Karpas-422 (cell line): ENCODE measurements around the gene GK. TPM values are rescaled to one million over a fixed set of nuclear protein-coding genes. Genes with fewer than 3 reads are reported as not detected.
A peak's percentile ranks its signal among the peaks of the same experiment; 100 is the strongest.
"Not testable (repeated sequence)": the region's sequence is repeated elsewhere in the genome, so short reads cannot be mapped to it uniquely, and the experiment has no call there.

Experiments
- DNase-seq: peaks from one replicate; pipeline ENCODE4 v3.0.0-alpha.2; 2015
- H2AFZ ChIP-seq: fragments of 200-600 bp; sonication (generic); 2 replicates; pipeline ENCODE4 v1.6.1; 2014; ENCODE audit warnings: antibody characterized with exemption, low read length, mixed read lengths
- H3K27ac ChIP-seq: fragments of 200-600 bp; sonication (generic); 2 replicates; pipeline ENCODE4 v1.5.1; 2014; ENCODE audit warnings: mild to moderate bottlenecking, low read length, moderate library complexity
- H3K27me3 ChIP-seq: fragments of 200-600 bp; sonication (generic); 2 replicates; pipeline ENCODE4 v1.6.1; 2014; ENCODE audit warnings: low read length, mixed read lengths
- H3K36me3 ChIP-seq: fragments of 200-600 bp; sonication (generic); 2 replicates; pipeline ENCODE4 v1.6.1; 2014; ENCODE audit warnings: low read length, mixed read lengths; ENCODE audit not compliant: insufficient read depth
- H3K4me1 ChIP-seq: fragments of 200-600 bp; sonication (generic); 2 replicates; pipeline ENCODE4 v1.6.1; 2014; ENCODE audit warnings: mild to moderate bottlenecking, low read length, mixed read lengths
- H3K4me2 ChIP-seq: fragments of 200-600 bp; sonication (generic); 2 replicates; pipeline ENCODE4 v1.6.1; 2014; ENCODE audit warnings: low read length, low read depth, mild to moderate bottlenecking; ENCODE audit not compliant: poor library complexity, severe bottlenecking
- H3K4me3 ChIP-seq: fragments of 200-600 bp; sonication (generic); 2 replicates; pipeline ENCODE4 v1.5.1; 2014; ENCODE audit warnings: mild to moderate bottlenecking, antibody characterized with exemption, low read length, mixed read lengths
- H3K79me2 ChIP-seq: fragments of 200-600 bp; sonication (generic); 2 replicates; pipeline ENCODE4 v1.6.1; 2014; ENCODE audit warnings: mild to moderate bottlenecking, low read length, mixed read lengths
- H3K9ac ChIP-seq: fragments of 200-600 bp; sonication (generic); 2 replicates; pipeline ENCODE4 v1.6.0; 2014; ENCODE audit warnings: low read length
- H3K9me2 ChIP-seq: fragments of 200-600 bp; sonication (generic), shearing (Covaris generic); replicated peaks from 2 replicates; pipeline ENCODE4 v1.6.0; 2014; ENCODE audit warnings: mild to moderate bottlenecking, low read length, moderate library complexity; ENCODE audit not compliant: insufficient read depth
- H3K9me3 ChIP-seq: fragments of 300-700, 200-600 bp; sonication (generic); 2 replicates; pipeline ENCODE4 v1.6.1; 2014; ENCODE audit warnings: low read length, mixed read lengths
- H4K20me1 ChIP-seq: fragments of 200-600 bp; sonication (generic); 2 replicates; pipeline ENCODE4 v1.6.1; 2014; ENCODE audit warnings: mild to moderate bottlenecking, antibody characterized with exemption, low read length, low read depth; ENCODE audit not compliant: insufficient read depth
- total RNA-seq: library from RNA; depleted of rRNA; stranded (reverse); fragments of >200 nt; shearing (Covaris generic); gene quantifications from 2 replicates; pipeline ENCODE4 v1.2.3, GENCODE V29; 2014; ENCODE audit warnings: low replicate concordance

GK gene
- total RNA-seq, 1 experiment from 2014 or later, result 16.8 TPM

DNA sequence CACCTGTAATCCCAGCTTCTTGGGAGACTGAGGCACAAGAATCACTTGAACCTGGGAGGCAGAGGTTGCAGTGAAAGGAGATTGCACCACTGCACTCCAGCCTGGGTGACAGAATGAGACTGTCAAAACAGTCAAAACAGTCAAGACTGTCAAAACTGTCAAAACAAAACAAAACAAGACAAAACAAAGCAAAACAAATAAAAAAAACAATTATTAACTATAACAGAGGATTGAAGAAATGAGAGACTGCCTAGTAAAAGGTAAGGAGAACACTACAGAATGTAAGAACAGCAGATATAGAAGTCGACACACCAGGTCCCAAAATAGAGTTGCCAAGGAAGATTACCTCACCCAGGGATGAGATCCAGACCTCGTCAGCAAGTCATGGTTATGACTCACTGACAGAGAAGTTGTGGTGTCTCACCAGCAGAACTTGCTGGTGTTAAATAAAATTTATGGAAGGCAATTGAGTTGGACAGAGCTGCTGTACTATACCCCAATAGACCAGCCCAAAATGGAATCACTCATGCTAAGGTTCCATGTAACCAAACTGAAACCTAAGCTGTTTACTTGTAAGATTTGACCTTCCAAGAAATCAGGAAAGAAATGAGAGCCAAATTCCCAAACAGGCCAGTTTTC, 32.1 kb upstream of the GK start:
- no peak for DNase-seq
- Histone ChIP-seq H4K20me1 (no peaks in the 10 kb centered on the region), H3K27me3 (no peaks in the 10 kb centered on the region), H3K4me3 (no peak overlapping the region), H3K9me2 (no peaks in the 10 kb centered on the region), H3K27ac (no peak overlapping the region), H2AFZ (no peak overlapping the region), H3K9me3 (peaks cover 7% of the 10 kb centered on the region; the same call in 1 of the 2 replicates), H3K4me2 (no peak overlapping the region), H3K79me2 (no peaks in the 10 kb centered on the region), H3K9ac (no peak overlapping the region), H3K4me1 (no peaks in the 10 kb centered on the region), H3K36me3 (no peaks in the 10 kb centered on the region)

DNA sequence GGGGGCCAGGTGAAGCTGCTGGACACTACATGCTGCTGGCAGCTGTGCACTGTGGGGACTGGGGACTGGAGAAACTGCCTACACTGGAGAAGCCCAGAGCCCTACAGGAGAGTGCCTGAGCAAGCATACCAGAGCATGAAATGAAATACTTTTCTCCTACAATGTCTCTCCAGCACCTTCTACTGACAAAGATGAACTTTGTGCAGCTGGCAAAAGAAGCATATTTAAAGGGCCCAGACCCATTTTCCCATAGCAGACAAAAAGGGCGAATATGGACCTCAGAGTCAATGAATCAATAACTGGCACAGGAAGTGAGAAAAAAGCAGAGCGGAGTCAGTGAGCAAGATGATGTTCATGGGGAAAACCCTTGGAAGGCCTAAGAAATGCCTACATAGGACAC, 30.9 kb upstream of the GK start:
- Histone ChIP-seq H3K79me2 (no peaks in the 10 kb centered on the region), H3K9me3 (peaks cover 4% of the 10 kb centered on the region; the same call in 1 of the 2 replicates), H4K20me1 (no peaks in the 10 kb centered on the region), H3K9ac (no peak overlapping the region), H3K4me3 (no peak overlapping the region), H3K9me2 (no peaks in the 10 kb centered on the region), H3K4me1 (no peaks in the 10 kb centered on the region), H3K4me2 (no peak overlapping the region), H3K27ac (no peak overlapping the region), H2AFZ (no peak overlapping the region), H3K27me3 (no peaks in the 10 kb centered on the region), H3K36me3 (no peaks in the 10 kb centered on the region)
- DNase-seq, result no peak

DNA sequence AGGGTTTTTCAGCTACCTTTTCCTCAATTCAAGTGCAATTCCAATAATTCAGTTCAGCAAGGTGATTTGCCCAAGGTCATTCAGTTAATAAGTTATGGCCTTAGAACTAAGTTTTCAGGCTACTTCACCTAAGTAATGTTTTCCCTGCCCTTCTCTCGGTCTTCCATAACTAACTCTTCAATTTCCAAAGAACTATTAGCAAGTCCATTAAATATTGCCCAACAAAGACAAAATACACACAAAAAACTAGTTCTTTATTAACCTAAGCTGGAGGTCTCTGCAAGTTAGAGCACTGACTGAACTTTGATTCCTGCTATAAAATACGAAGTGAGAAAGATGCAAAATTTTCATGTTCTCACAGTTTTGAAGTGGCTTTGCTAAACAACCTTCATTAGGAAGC, 26.8 kb upstream of the GK start:
- no peaks in the 10 kb centered on the region for H3K79me2 ChIP-seq
- no peak for DNase-seq
- H3K9me3 ChIP-seq, result peaks cover 4% of the 10 kb centered on the region; the same call in 1 of the 2 replicates
- no peaks in the 10 kb centered on the region for H3K27me3 ChIP-seq
- no peaks in the 10 kb centered on the region for H3K9me2 ChIP-seq
- no peak overlapping the region for H3K9ac ChIP-seq
- no peak overlapping the region for H3K27ac ChIP-seq
- no peak overlapping the region for H3K4me2 ChIP-seq
- H3K36me3 ChIP-seq, result no peaks in the 10 kb centered on the region
- H2AFZ ChIP-seq, result no peak overlapping the region
- H3K4me1 ChIP-seq, result no peaks in the 10 kb centered on the region
- no peak overlapping the region for H3K4me3 ChIP-seq
- no peaks in the 10 kb centered on the region for H4K20me1 ChIP-seq

DNA sequence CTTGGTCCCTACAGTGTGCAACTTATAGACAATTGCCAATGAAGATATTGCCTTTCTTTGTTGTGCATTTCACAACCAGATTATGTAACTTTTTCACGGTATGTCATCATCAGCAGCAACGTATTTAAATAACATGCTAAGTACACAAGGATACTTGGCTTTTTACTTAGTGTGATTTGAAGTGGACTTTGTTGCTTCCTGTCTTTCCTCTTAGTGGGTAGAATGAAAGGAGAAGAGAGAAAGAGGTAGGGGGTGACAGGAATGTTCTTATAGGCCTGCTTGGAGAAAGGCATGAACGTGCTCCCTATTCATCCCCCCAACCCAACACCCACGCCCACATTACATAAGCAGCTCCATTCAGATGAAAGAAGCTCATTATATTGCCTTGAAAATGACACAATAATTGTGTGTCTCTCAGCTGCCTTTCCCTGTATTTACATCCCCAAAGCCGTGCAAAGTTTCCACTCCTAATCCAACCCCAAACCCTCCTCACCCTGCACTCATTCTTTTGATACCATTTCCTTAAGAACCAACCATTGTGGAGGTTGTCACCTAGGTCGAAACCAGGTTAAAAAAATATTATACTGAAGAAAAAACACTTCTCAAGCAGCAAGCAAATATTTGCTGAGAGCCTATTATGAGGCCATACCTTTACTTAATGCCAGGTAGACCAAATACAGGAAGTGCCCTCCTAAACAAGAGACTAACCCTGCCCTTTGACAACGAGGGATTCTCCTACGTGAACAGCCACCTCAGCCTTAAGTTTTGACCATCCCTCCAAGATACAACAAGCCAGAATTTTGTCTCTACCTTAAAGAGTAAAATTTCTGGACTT, 25.2 kb upstream of the GK start:
- H3K9me2 ChIP-seq, result no peaks in the 10 kb centered on the region
- H3K27me3 ChIP-seq, result no peaks in the 10 kb centered on the region
- no peak overlapping the region for H3K4me3 ChIP-seq
- no peak overlapping the region for H3K27ac ChIP-seq
- H4K20me1 ChIP-seq, result no peaks in the 10 kb centered on the region
- no peak overlapping the region for H3K4me2 ChIP-seq
- H3K36me3 ChIP-seq, result no peaks in the 10 kb centered on the region
- H3K4me1 ChIP-seq, result no peaks in the 10 kb centered on the region
- no peak overlapping the region for H2AFZ ChIP-seq
- no peaks in the 10 kb centered on the region for H3K79me2 ChIP-seq
- DNase-seq, result no peak
- no peak overlapping the region for H3K9ac ChIP-seq
- H3K9me3 ChIP-seq, result no peaks in the 10 kb centered on the region

DNA sequence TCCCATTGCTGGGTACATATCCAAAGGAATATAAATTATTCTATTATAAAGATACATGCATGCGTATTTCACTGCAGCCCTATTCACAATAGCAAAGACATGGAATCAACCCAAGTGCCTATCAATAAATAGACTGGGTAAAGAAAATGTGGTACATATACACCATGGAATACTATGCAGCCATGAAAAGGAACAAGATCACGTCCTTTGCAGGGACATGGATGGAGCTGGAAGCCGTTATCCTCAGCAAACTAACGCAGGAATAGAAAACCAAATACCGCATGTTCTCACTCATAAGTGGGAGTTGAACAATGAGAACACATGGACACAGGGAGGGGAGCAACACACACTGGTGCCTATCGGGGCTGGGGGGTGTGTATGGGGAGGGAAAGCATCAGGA, 19.2 kb upstream of the GK start:
- not testable (repeated sequence) for H2AFZ ChIP-seq, H4K20me1 ChIP-seq, H3K4me2 ChIP-seq, H3K27me3 ChIP-seq, H3K27ac ChIP-seq, H3K9ac ChIP-seq, H3K4me3 ChIP-seq, H3K9me2 ChIP-seq, H3K36me3 ChIP-seq, H3K79me2 ChIP-seq, H3K9me3 ChIP-seq, DNase-seq, H3K4me1 ChIP-seq

DNA sequence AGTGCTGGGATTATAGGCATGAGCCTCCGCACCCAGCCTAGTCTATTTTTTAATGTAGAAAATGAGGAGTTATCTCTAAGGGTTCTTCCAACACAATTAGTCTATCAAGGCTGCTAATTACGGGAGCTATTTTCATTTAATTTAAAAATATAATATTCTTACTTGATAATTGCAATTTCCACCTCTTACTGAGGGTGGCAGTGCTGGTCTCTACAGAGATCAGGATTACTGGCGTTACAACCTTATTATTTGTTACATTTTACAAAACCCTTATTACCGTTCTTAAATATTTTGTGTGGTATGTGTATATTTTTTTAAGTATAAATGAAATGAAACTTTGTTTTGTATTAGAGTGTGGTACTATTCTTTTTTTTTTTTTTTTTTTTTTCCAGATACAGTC, 17.6 kb upstream of the GK start:
- Histone ChIP-seq H3K4me2 (no peak overlapping the region), H3K27ac (no peak overlapping the region)
- peak; percentile 70 for DNase-seq

DNA sequence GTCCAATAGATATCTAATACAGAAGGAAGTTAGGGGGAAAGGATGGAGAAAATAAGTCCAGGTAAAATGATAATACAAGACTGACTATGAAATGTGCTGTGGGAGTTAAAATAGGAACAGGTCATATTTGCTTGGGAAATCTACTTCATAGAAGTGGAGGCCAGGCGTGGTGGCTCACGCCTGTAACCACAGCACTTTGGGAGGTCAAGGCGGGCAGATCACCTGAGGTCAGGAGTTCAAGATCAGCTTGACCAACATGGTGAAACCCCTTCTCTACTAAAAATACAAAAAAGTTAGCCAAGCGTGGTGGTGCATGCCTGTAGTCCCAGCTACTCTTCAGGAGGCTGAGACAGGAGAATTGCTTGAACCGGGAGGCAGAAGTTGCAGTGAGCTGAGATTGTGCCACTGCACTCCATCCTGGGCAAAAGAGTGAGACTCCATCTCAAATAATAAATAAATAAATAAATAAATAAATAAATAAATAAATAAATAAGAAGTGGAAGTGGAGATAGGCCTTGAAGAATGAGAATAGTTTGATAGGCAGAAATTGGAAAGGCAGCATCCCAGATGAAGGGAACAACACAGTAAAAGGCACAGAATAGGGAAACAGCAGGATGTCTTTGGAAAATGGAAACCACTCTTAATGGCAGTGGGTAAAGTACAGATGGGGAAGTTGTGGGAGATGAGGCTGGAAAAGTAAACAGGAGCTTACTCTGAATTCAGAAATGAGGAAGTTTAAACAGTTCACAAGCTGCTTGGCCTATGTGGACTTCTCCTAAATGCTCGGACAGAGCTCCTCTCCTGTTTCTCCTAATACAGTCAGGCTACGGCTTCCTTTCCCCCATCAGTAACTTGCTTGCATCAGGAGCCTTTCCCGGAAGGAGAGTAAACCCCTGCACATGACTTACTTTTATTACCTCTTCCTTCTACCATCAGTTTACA, 15.1 kb upstream of the GK start:
- Histone ChIP-seq H3K9ac (no peak overlapping the region), H4K20me1 (no peaks in the 10 kb centered on the region), H2AFZ (no peak overlapping the region), H3K4me2 (no peak overlapping the region), H3K4me3 (no peak overlapping the region), H3K79me2 (no peaks in the 10 kb centered on the region), H3K27ac (no peak overlapping the region), H3K9me2 (no peaks in the 10 kb centered on the region), H3K27me3 (no peaks in the 10 kb centered on the region), H3K4me1 (no peaks in the 10 kb centered on the region), H3K36me3 (no peaks in the 10 kb centered on the region), H3K9me3 (no peaks in the 10 kb centered on the region)
- no peak for DNase-seq

More for the DNA sequence above, 17.6 kb upstream of the GK start:
- Histone ChIP-seq H3K27me3 (no peaks in the 10 kb centered on the region), H3K4me3 (no peak overlapping the region), H3K9ac (no peak overlapping the region), H3K79me2 (no peaks in the 10 kb centered on the region), H3K4me1 (no peaks in the 10 kb centered on the region), H4K20me1 (no peaks in the 10 kb centered on the region), H3K36me3 (no peaks in the 10 kb centered on the region), H3K9me2 (no peaks in the 10 kb centered on the region), H2AFZ (no peak overlapping the region), H3K9me3 (no peaks in the 10 kb centered on the region)

DNA sequence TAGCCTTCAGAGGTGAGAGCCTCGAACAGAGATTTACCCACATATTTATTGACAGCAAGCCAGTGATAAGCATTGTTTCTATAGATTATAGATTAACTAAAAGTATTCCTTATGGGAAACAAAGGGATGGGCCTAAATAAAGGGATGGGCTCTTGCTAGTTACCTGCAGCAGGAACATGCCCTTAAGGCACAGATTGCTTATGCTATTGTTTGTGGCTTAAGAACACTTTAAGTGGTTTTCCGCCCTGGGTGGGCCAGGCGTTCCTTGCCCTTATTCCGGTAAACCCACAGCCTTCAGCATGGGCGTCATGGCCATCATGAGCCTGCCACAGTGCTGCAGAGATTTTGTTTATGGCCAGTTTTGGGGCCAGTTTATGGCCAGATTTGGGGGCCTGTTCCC, 13.5 kb upstream of the GK start:
- not testable (repeated sequence) for H3K27ac ChIP-seq, H3K4me2 ChIP-seq, H3K79me2 ChIP-seq, H2AFZ ChIP-seq, DNase-seq, H3K4me1 ChIP-seq, H3K9me3 ChIP-seq, H3K9me2 ChIP-seq, H4K20me1 ChIP-seq, H3K27me3 ChIP-seq, H3K36me3 ChIP-seq, H3K4me3 ChIP-seq, H3K9ac ChIP-seq
